GM18951 (cell line): ENCODE data around the gene COL16A1.

Source experiments
- POLR2A ChIP-seq: IDR thresholded peaks from 4 replicates; pipeline ENCODE4 v1.6.1; 2011; ENCODE audit warnings: mild to moderate bottlenecking; ENCODE audit not compliant: insufficient read length, insufficient read depth; ENCODE audit errors: extremely low read depth
- in situ Hi-C: fragments of 300-500 bp; cut with MboI; formaldehyde crosslinking; loops from one replicate; pipeline ENCODE4 v1.12.0; 2022; ENCODE audit warnings: low sequenced_read_pairs, mixed read lengths, inconsistent platforms; ENCODE audit not compliant: unreplicated experiment

Gene COL16A1

GRCh38 chr1:31679091-31679490, 24.7 kb downstream of the COL16A1 start:
- no peak for TF ChIP-seq POLR2A
- in situ Hi-C loops: no loop called here

GRCh38 chr1:31678681-31679080, 25.1 kb downstream of the COL16A1 start:
- no peak for TF ChIP-seq POLR2A
- in situ Hi-C loops: no loop called here

GRCh38 chr1:31677949-31678348, 25.9 kb downstream of the COL16A1 start:
- in situ Hi-C loops: no loop called here
- TF ChIP-seq POLR2A: no peak

GRCh38 chr1:31677401-31677800, 26.4 kb downstream of the COL16A1 start:
- TF ChIP-seq POLR2A: no peak
- in situ Hi-C loops: no loop called here

GRCh38 chr1:31675756-31676155, 28.1 kb downstream of the COL16A1 start:
- in situ Hi-C loops: no loop called here
- TF ChIP-seq POLR2A: no peak

GRCh38 chr1:31675161-31675560, 28.7 kb downstream of the COL16A1 start:
- TF ChIP-seq POLR2A: no peak
- in situ Hi-C loops: no loop called here

GRCh38 chr1:31674626-31675025, 29.2 kb downstream of the COL16A1 start:
- in situ Hi-C loops: no loop called here
- no peak for TF ChIP-seq POLR2A

- in situ Hi-C loops: no loop called here
- TF ChIP-seq POLR2A: no peak
Observed at GRCh38 chr1:31673433-31673832, 30.4 kb downstream of the COL16A1 start.

GRCh38 chr1:31672986-31673385, 30.8 kb downstream of the COL16A1 start:
- TF ChIP-seq POLR2A: no peak
- in situ Hi-C loops: no loop called here

GRCh38 chr1:31671561-31672201, 32.1 kb downstream of the COL16A1 start:
- in situ Hi-C loops: no loop called here
- TF ChIP-seq POLR2A: no peak

GRCh38 chr1:31671147-31671546, 32.7 kb downstream of the COL16A1 start:
- TF ChIP-seq POLR2A: no peak
- in situ Hi-C loops: no loop called here

- TF ChIP-seq POLR2A: no peak
- in situ Hi-C loops: no loop called here
Observed at GRCh38 chr1:31670593-31670964, 33.2 kb downstream of the COL16A1 start.

GRCh38 chr1:31669786-31670592, 33.8 kb downstream of the COL16A1 start:
- TF ChIP-seq POLR2A: no peak
- in situ Hi-C loops: loop anchor here (5.0 kb wide), 1 partner anchor 117 kb away; no protein-coding TSS in a partner anchor

GRCh38 chr1:31669433-31669785, 34.4 kb downstream of the COL16A1 start:
- no peak for TF ChIP-seq POLR2A
- in situ Hi-C loops: loop anchor here (5.0 kb wide), 1 partner anchor 118 kb away; no protein-coding TSS in a partner anchor
